ENCODE data around the gene SLC17A1. TPM values are rescaled to one million over a fixed set of nuclear protein-coding genes. Genes with fewer than 3 reads are reported as not detected.

Gene SLC17A1
- total and polyA plus RNA-seq, 12 donors, result 0.06 to 1.0 (median 0.23) TPM; not detected in 7

- TF ChIP-seq, protein P1, sequence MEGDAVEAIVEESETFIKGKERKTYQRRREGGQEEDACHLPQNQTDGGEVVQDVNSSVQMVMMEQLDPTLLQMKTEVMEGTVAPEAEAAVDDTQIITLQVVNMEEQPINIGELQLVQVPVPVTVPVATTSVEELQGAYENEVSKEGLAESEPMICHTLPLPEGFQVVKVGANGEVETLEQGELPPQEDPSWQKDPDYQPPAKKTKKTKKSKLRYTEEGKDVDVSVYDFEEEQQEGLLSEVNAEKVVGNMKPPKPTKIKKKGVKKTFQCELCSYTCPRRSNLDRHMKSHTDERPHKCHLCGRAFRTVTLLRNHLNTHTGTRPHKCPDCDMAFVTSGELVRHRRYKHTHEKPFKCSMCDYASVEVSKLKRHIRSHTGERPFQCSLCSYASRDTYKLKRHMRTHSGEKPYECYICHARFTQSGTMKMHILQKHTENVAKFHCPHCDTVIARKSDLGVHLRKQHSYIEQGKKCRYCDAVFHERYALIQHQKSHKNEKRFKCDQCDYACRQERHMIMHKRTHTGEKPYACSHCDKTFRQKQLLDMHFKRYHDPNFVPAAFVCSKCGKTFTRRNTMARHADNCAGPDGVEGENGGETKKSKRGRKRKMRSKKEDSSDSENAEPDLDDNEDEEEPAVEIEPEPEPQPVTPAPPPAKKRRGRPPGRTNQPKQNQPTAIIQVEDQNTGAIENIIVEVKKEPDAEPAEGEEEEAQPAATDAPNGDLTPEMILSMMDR (IDR thresholded peaks at IDR 0.05), result no peak
- no peak for TF ChIP-seq POLR2A (IDR thresholded peaks at IDR 0.05)
- intact Hi-C loops (cut with DNase I), result no loop called here
- Histone ChIP-seq H3K36me3 (replicated peaks in 1 of 2) (no peaks in the 10 kb centered on the region), H3K27ac (no peak overlapping the region), H3K9me3 (replicated peaks in 1 of 3) (no peaks in the 10 kb centered on the region), H3K4me1 (replicated peaks in 1 of 2) (no peaks in the 10 kb centered on the region), H3K4me3 (no peak overlapping the region), H3K27me3 (no peaks in the 10 kb centered on the region)
- DNase-seq, result no peak
- WGBS, 4 donors, result 45 to 72% (median 61%) methylated on average over 2 of the region's 2 CpGs
Observed at GRCh38 chr6:25863360-25863759, 31.5 kb upstream of the SLC17A1 start.

DNA sequence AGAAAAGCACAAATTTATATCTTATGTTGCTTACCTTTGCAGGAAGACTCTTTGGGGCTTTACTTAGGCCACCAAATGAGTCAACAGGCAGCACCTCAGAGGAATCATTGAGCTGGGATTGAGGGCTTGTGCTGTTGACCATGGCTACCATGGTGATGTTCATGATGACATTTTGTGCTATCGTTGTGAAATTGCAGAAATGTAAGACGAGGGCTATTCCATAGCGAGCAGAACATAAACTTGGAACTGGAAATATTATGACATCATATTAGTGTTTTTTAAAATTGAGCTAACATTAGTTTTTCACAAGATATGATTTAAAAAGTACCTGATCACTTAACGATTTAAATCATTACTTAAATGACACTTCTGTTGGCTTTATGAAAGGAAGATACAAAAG lies 30.3 kb upstream of the SLC17A1 start:
- no peak for DNase-seq
- 82 to 90% (median 86%) methylated on average over 4 of the region's 4 CpGs for WGBS, 4 donors
- no peaks in the 10 kb centered on the region for H3K4me1 ChIP-seq (replicated peaks in 1 of 2)

GRCh38 chr6:25852756-25853155 lies 20.9 kb upstream of the SLC17A1 start:
- intact Hi-C loops (cut with DNase I), result no loop called here
- no peaks in the 10 kb centered on the region for H3K4me1 ChIP-seq (replicated peaks in 1 of 2)
- no peaks in the 10 kb centered on the region for H3K27me3 ChIP-seq
- no peak for DNase-seq
- no peak overlapping the region for H3K27ac ChIP-seq
- no peak overlapping the region for H3K4me3 ChIP-seq
- H3K9me3 ChIP-seq (replicated peaks in 1 of 3), result no peaks in the 10 kb centered on the region
- TF ChIP-seq, protein P1 (IDR thresholded peaks at IDR 0.05), result no peak
- no peak for TF ChIP-seq POLR2A (IDR thresholded peaks at IDR 0.05)
- no peaks in the 10 kb centered on the region for H3K36me3 ChIP-seq (replicated peaks in 1 of 2)

More for the DNA sequence above, 30.3 kb upstream of the SLC17A1 start:
- Histone ChIP-seq H3K4me3 (no peak overlapping the region), H3K36me3 (replicated peaks in 1 of 2) (no peaks in the 10 kb centered on the region), H3K27me3 (no peaks in the 10 kb centered on the region), H3K9me3 (replicated peaks in 1 of 3) (no peaks in the 10 kb centered on the region), H3K27ac (no peak overlapping the region)
- TF ChIP-seq, protein P1 (IDR thresholded peaks at IDR 0.05), result no peak
- TF ChIP-seq POLR2A (IDR thresholded peaks at IDR 0.05), result no peak
- intact Hi-C loops (cut with DNase I), result no loop called here

GRCh38 chr6:25851961-25852360 lies 20.1 kb upstream of the SLC17A1 start:
- intact Hi-C loops (cut with DNase I), result no loop called here
- 73 to 90% (median 83%) methylated on average over 2 of the region's 2 CpGs for WGBS, 4 donors
- Histone ChIP-seq H3K9me3 (replicated peaks in 1 of 3) (no peaks in the 10 kb centered on the region), H3K36me3 (replicated peaks in 1 of 2) (no peaks in the 10 kb centered on the region), H3K27ac (no peak overlapping the region), H3K4me3 (no peak overlapping the region), H3K4me1 (replicated peaks in 1 of 2) (no peaks in the 10 kb centered on the region), H3K27me3 (no peaks in the 10 kb centered on the region)
- no peak for TF ChIP-seq POLR2A (IDR thresholded peaks at IDR 0.05)
- TF ChIP-seq, protein P1 (IDR thresholded peaks at IDR 0.05), result no peak
- no peak for DNase-seq

All from adrenal gland (tissue), 12 donors.